Stimulated activated CD4-positive, alpha-beta T cell treated with anti-CD3 and anti-CD28 coated beads, Interleukin-4, amount 100 ng/mL, for 1 hour (primary cell): ENCODE data around the gene ATP2A1.
"Not testable (repeated sequence)": the region's sequence is repeated elsewhere in the genome, so short reads cannot be mapped to it uniquely, and the experiment has no call there.

Experiments used
- DNase-seq: peaks from one replicate; pipeline ENCODE4 v3.0.0-alpha.2; 2020

The ATP2A1 gene

DNA sequence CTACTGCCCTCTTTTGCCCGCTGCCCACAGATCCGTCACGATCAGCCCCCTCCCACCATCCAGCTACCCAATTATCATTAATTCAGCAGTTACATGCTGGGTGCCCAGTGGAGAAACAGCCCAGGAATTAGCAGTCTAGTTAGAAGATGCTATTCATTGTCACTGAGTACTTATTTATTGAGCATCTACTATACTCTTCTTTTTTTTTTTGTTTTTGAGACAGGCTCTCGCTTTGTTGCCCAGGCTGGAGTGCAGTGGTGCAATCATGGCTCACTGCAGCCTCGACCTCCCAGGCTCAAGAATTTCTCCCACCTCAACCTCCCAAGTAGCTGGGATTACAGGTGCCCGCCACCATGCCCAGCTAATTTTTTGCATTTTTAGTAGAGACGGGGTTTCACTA lies 61.5 kb downstream of the ATP2A1 start:
- not testable (repeated sequence) for DNase-seq

DNA sequence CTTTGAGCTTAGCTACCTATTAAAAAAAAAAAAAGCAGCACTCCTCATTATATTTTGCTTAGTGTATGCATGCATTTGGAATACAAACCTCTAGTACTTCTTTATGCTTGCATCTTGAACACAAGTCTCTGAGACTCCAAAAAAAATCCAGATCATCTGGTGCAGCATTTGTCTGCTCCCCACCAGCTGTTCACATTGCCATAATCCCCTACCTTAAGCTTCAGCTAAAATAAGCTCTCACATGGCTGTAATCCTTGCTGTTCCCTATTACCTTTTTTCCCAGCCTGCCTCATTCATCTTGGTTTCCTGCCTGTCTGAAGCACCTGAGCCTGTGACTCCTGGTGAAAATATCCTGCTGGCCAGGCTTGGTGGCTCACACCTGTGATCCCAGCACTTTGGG lies 65.0 kb downstream of the ATP2A1 start:
- no peak for DNase-seq

DNA sequence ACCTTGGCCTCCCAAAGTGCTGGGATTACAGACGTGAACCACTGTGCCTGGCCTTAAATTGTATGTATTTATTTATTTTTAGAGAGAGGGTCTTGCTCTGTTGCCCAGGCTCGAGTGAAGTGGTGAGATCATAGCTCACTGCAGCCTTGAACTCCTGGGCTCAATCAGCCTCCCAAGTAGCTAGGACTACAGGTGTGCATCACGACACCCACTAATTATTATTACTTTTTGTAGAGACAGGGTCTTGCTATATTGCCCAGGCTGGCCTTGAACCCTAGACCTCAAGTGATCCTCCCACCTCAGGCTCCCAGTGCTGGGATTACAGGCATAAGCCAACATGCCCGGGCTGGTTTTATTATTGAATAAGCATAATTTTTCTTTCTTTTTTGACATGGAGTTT lies 68.4 kb downstream of the ATP2A1 start:
- DNase-seq = no peak

DNA sequence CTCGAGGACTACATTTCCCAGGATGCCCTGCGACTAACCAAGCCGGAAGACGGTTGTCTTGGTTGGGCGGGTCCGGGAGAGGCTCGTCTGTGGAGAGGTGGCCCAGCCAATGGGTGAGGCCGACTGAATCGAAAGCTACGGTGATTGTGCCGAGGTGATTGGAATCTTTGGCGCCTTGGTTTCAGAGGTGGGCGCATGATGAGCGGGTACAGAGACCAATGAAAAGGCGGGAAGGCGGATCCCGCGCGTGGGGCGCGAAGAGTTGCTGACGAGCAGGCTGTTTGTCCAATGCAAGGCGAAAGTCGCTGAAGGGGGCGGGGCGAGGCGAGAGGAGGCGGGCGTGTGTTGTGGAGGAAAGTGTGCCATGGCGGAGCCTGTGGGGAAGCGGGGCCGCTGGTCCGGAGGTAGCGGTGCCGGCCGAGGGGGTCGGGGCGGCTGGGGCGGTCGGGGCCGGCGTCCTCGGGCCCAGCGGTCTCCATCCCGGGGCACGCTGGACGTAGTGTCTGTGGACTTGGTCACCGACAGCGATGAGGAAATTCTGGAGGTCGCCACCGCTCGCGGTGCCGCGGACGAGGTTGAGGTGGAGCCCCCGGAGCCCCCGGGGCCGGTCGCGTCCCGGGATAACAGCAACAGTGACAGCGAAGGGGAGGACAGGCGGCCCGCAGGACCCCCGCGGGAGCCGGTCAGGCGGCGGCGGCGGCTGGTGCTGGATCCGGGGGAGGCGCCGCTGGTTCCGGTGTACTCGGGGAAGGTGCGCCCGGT lies 72.5 kb downstream of the ATP2A1 start, which contains the start of gene NFATC2IP:
TSS of gene NFATC2IP (plus strand) at position 290 of the 762 bp plus-strand sequence. CDS start at position 365, 75 bp downstream.
- peak; percentile 100 for DNase-seq

DNA sequence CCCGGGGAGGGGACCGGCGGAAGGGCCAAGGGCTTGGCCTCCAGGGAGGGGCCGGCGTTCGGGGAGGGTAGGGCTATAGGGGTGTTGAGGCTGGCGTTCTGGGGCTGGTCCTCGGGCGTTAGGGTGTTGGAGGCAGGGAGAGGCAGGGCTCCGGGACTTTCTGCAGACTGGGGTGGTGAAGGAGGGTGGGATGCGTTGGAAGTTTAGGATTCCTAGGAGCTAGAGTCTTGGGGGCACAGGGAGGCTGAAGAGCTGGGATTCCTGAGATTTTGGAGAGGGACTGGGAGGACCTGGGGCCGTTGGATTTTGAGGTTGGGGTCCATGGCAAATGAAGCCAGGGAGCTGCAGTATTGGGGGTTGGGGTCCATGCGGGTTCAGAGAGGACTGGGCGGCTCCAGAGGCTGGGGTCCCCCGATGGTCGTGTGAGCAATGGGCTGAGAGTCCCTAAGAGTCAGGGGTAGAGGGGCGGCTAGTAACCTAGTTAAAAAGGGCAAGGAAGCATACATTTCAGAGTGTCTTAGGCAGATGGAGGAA lies 73.2 kb downstream of the ATP2A1 start:
- DNase-seq = peak; percentile 31
